PC-9 (cell line): ENCODE measurements around the gene ELK4. TPM values are rescaled to one million over a fixed set of nuclear protein-coding genes. Genes with fewer than 3 reads are reported as not detected.

ENCODE experiments used
- BruUV-seq: library from RNA; stranded (reverse); fragments of 400-500 nt; replicated peaks from 2 replicates; lab custom pipeline; 2021; lab: Mats Ljungman, UMichigan
- CTCF ChIA-PET: fragments of 300-600 bp; sonication (Branson Sonifier 250); formaldehyde crosslinking; loops from one replicate; lab custom pipeline; 2022; ENCODE audit warnings: antibody characterized with exemption; lab: Charles Lee
- POLR2A ChIA-PET: fragments of 300-600 bp; sonication (Branson Sonifier 250); formaldehyde crosslinking; loops from one replicate; lab custom pipeline; 2022; ENCODE audit warnings: antibody characterized with exemption; ENCODE audit not compliant: unreplicated experiment; lab: Charles Lee
- DNase-seq, 2 experiments: peaks; one replicate each; pipeline versions ENCODE4 v3.0.0 to v3.0.0-alpha.2; 2015 to 2022; ENCODE audit warnings: mixed read lengths in 1 of 2
- H2AFZ ChIP-seq: fragments of 200-600 bp; sonication (generic); 2 replicates; pipeline ENCODE4 v1.8.1; 2017; ENCODE audit warnings: antibody characterized with exemption
- H3F3A ChIP-seq: fragments of 200-600 bp; sonication (generic); 2 replicates; pipeline ENCODE4 v1.8.1; 2017; ENCODE audit warnings: antibody characterized with exemption, mild to moderate bottlenecking, low read depth; ENCODE audit not compliant: insufficient read depth
- H3K27ac ChIP-seq: fragments of 200-600 bp; sonication (generic); 2 replicates; pipeline ENCODE4 v1.6.1; 2016; ENCODE audit warnings: mixed run types
- H3K27me3 ChIP-seq: fragments of 200-600 bp; sonication (generic); 2 replicates; pipeline ENCODE4 v1.6.1; 2016; ENCODE audit warnings: low read depth, mixed run types; ENCODE audit not compliant: insufficient read depth
- H3K36me3 ChIP-seq: fragments of 200-600 bp; sonication (generic); 2 replicates; pipeline ENCODE4 v1.6.1; 2016; ENCODE audit warnings: low read depth, mixed run types
- H3K4me1 ChIP-seq: fragments of 200-600 bp; sonication (generic); replicated peaks from 2 replicates; pipeline ENCODE4 v1.6.1; 2016; ENCODE audit warnings: mixed run types; ENCODE audit not compliant: insufficient read depth
- H3K4me2 ChIP-seq: fragments of 200-600 bp; sonication (generic); 2 replicates; pipeline ENCODE4 v1.6.1; 2017; ENCODE audit warnings: mixed run types
- H3K4me3 ChIP-seq: fragments of 200-600 bp; sonication (generic); 2 replicates; pipeline ENCODE4 v1.6.1; 2016; ENCODE audit warnings: mixed run types
- H3K79me2 ChIP-seq: fragments of 200-600 bp; sonication (generic); 2 replicates; pipeline ENCODE4 v1.6.1; 2017; ENCODE audit warnings: low read depth, mixed run types
- H3K9me2 ChIP-seq: fragments of 200-600 bp; sonication (generic); 2 replicates; pipeline ENCODE4 v1.8.1; 2017; ENCODE audit warnings: mild to moderate bottlenecking; ENCODE audit not compliant: insufficient read depth
- H3K9me3 ChIP-seq: fragments of 200-600 bp; sonication (generic); 2 replicates; pipeline ENCODE4 v1.8.1; 2016; ENCODE audit warnings: low read depth; ENCODE audit not compliant: insufficient read depth
- H4K20me1 ChIP-seq: fragments of 200-600 bp; sonication (generic); 2 replicates; pipeline ENCODE4 v1.8.1; 2017; ENCODE audit not compliant: insufficient read depth
- CTCF ChIP-seq: fragments of 200-600 bp; sonication (generic); conservative IDR thresholded peaks from 2 replicates; pipeline ENCODE4 v1.6.1; 2017; ENCODE audit warnings: mixed run types, antibody characterized with exemption, mild to moderate bottlenecking, moderate library complexity
- EZH2 ChIP-seq: fragments of 200-600 bp; sonication (generic); IDR thresholded peaks from 2 replicates; pipeline ENCODE4 v1.8.0; 2017; ENCODE audit warnings: antibody characterized with exemption, low read depth
- intact Hi-C: fragments of 100-400 bp; cut with micrococcal nuclease; formaldehyde crosslinking; loops from one replicate; pipeline ENCODE4 v1.10.0; 2022; ENCODE audit not compliant: unreplicated experiment
- total RNA-seq: library from RNA; stranded (reverse); gene quantifications from 2 replicates; pipeline ENCODE4 v1.2.3, GENCODE V29; 2021

The ELK4 gene
- total RNA-seq, 1 experiment from 2014 or later: 48.1 TPM

- POLR2A ChIA-PET: interaction anchor here (0.6 kb wide), 1 partner anchor 59 kb away, joined by 6 read pairs; the partner anchor contains the start of gene ELK4
- Histone ChIP-seq H3K9me3 (no peaks in the 10 kb centered on the region), H4K20me1 (no peaks in the 10 kb centered on the region), H3K27ac (no peak overlapping the region), H3K4me2 (no peak overlapping the region), H3K4me1 (peaks cover 7% of the 10 kb centered on the region), H2AFZ (no peak overlapping the region), H3K4me3 (no peak overlapping the region), H3K27me3 (no peaks in the 10 kb centered on the region; the same call in 1 of the 2 replicates), H3K79me2 (no peaks in the 10 kb centered on the region), H3F3A (peaks cover 8% of the 10 kb centered on the region; the same call in 1 of the 2 replicates), H3K36me3 (no peaks in the 10 kb centered on the region), H3K9me2 (no peaks in the 10 kb centered on the region)
- CTCF ChIA-PET: no interaction called here
- DNase-seq: no peak
- BruUV-seq: no TSS peak
- TF ChIP-seq EZH2 (no peak), CTCF (no peak)
- intact Hi-C loops: no loop called here
These were observed 59.4 kb downstream of the ELK4 start for GRCh38 chr1:205572421-205572820.

GRCh38 chr1:205571747-205572146, 60.1 kb downstream of the ELK4 start:
- H3F3A ChIP-seq: peaks cover 8% of the 10 kb centered on the region
- H3K27me3 ChIP-seq: no peaks in the 10 kb centered on the region; the same call in 1 of the 2 replicates
- peaks cover 7% of the 10 kb centered on the region for H3K4me1 ChIP-seq
- no peaks in the 10 kb centered on the region for H3K9me2 ChIP-seq
- H4K20me1 ChIP-seq: no peaks in the 10 kb centered on the region
- no peak for DNase-seq
- intact Hi-C loops: no loop called here
- H3K4me3 ChIP-seq: no peak overlapping the region
- H3K4me2 ChIP-seq: no peak overlapping the region
- no peaks in the 10 kb centered on the region for H3K36me3 ChIP-seq
- H3K79me2 ChIP-seq: no peaks in the 10 kb centered on the region
- no peak overlapping the region for H2AFZ ChIP-seq
- no peak for TF ChIP-seq EZH2
- no peak for TF ChIP-seq CTCF
- no peaks in the 10 kb centered on the region for H3K9me3 ChIP-seq
- POLR2A ChIA-PET: interaction anchor here (0.6 kb wide), 1 partner anchor 60 kb away, joined by 6 read pairs; the partner anchor contains the start of gene ELK4
- no TSS peak for BruUV-seq
- CTCF ChIA-PET: interaction anchor here (0.5 kb wide), 1 partner anchor 8 kb away, joined by 6 read pairs; no protein-coding TSS in a partner anchor
- no peak overlapping the region for H3K27ac ChIP-seq

GRCh38 chr1:205570796-205571537, 60.8 kb downstream of the ELK4 start:
- Histone ChIP-seq H3K4me3 (no peak overlapping the region), H3F3A (peaks cover 8% of the 10 kb centered on the region), H4K20me1 (no peaks in the 10 kb centered on the region), H3K4me1 (peaks cover 7% of the 10 kb centered on the region), H3K79me2 (no peaks in the 10 kb centered on the region), H3K27ac (no peak overlapping the region), H3K36me3 (no peaks in the 10 kb centered on the region), H3K9me2 (no peaks in the 10 kb centered on the region), H3K4me2 (no peak overlapping the region), H3K9me3 (no peaks in the 10 kb centered on the region), H3K27me3 (no peaks in the 10 kb centered on the region; the same call in 1 of the 2 replicates), H2AFZ (no peak overlapping the region)
- intact Hi-C loops: no loop called here
- no peak for DNase-seq
- TF ChIP-seq EZH2 (no peak), CTCF (no peak)
- POLR2A ChIA-PET: no interaction called here
- no TSS peak for BruUV-seq
- CTCF ChIA-PET: interaction anchor here (0.5 to 1.0 kb wide), 2 partner anchors 9 kb away, joined by 3 to 6 read pairs; no protein-coding TSS in a partner anchor
